ENCODE data around the gene RIN2. TPM values are rescaled to one million over a fixed set of nuclear protein-coding genes. Genes with fewer than 3 reads are reported as not detected.

Gene RIN2
- 27.7 and 96.9 TPM in 2 replicates for total RNA-seq

GRCh38 chr20:19758133-19758500, at the start of gene RIN2:
Gene RIN2, plus strand, starts transcription at chr20:19758258. Its CDS starts 131,344 bp downstream, at chr20:19889602.

